ENCODE results near the gene LRRC8D. TPM values are rescaled to one million over a fixed set of nuclear protein-coding genes. Genes with fewer than 3 reads are reported as not detected.
A peak's percentile ranks its signal among the peaks of the same experiment; 100 is the strongest.

LRRC8D gene
- polyA plus RNA-seq, 2 of the 4 experiments (the other 2 are of a cell fraction): 41.8 to 76.7 TPM

DNA sequence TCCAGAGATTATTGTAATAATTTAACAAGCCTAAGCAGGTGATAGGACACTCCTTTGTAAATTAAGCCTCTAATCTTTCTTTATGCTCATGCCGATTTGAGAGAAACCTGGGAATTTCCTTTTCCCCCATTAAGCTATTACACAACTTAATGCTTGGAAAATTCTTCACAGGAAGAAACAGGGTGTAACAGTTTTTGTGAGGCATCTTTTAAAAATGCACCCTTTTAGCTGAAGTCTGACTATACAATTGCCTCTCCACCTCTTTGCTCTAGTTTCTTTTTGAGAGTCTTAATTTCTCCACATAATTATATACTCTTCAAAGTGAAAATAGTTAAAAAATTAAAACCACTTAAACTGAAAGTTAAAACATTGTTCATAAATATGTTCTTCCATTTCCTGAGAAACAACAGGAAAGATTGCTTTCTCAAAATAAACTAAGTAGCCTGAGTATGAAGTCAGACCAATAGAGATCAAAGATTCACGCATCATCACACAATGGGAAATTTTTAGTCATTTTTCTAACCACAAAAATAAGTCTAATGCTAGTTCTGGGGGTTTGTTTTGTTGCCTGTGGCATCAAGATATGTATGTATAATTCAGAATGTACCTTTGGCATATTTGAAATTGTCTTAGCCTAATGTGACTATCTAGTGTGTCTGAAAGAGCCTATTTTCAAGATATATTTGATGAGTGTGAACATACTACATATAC is 34.7 kb downstream of the LRRC8D start:
- WGBS (ENCODE audit: missing lambda C conversion rate): 48% methylated on average over 2 of the region's 2 CpGs
- Histone ChIP-seq H3K4me3 (no peak overlapping the region), H3K4me2 (peak overlapping the region; percentile 48), H3K27ac (peak overlapping the region in 1 of 2 experiments; percentile 23; a peak in 3 of 6 replicates), H3K4me1 (peaks cover 21% of the 10 kb centered on the region), H3K9me3 (no peaks in the 10 kb centered on the region)
- FAIRE-seq (no peak), DNase-seq (ENCODE audit: low read depth in 1 of 2, low spot score in 1 of 2) (no peak), ATAC-seq (no peak)
- TF ChIP-seq SREBF2 (IDR thresholded peaks at IDR 0.05) (no peak), RFX5 (IDR thresholded peaks at IDR 0.05) (no peak), CHD4 (IDR thresholded peaks at IDR 0.05; ENCODE audit: borderline replicate concordance) (no peak)
- ChIA-PET POLR2A (no interaction called here), CTCF (interaction anchor here (1.8 kb wide), 1 partner anchor 13 kb away, joined by 4 read pairs; no protein-coding TSS in a partner anchor)

DNA sequence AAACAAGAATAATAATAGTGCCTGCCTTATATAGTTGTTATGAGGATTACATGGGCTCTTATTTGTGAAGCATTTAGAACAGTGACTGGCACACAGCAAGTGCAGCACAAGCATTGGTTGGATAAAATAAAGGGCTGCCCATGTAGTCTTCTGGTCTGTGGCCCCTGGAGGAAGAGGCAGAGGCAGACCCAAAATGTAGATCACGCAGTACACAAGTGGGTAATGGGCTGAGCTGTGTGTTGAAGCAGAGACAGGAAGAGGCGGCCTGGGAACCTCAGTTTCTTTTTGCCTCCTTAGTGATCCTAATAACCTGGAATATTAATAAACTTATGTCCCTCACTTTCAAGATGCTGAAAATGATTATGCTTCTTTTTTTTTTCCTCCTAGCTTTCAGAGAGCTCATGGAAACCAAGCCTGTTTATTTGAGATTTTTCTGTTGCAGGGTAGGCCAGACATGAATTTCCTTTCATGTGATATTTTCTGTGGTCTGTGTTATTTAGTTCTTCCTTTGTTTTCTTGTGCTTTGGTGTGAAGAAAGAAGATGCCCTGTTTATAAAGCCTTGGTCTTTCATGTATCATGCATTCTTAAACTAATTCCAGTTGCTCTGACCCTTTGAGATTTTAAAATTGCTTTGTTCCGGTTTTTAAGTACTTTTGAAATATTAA is 42.5 kb downstream of the LRRC8D start:
- H3K9me3 ChIP-seq: no peaks in the 10 kb centered on the region
- H3K27ac ChIP-seq: 0 out of 6 replicates have a peak overlapping the region, but pooled peaks of 1 of the 2 experiments have one; percentile 36
- ChIA-PET CTCF (no interaction called here), POLR2A (no interaction called here)
- no peak for FAIRE-seq
- no peak for DNase-seq (ENCODE audit: low read depth in 1 of 2, low spot score in 1 of 2)
- H3K4me1 ChIP-seq: peaks cover 38% of the 10 kb centered on the region
- H3K4me2 ChIP-seq: no peak overlapping the region
- no peak for ATAC-seq
- TF ChIP-seq GATA3 (IDR thresholded peaks at IDR 0.05; ENCODE audit: borderline replicate concordance): no peak
- no peak for TF ChIP-seq TP53 (CRISPR knock-in tag; IDR thresholded peaks at IDR 0.05)
- TF ChIP-seq NR3C1 (IDR thresholded peaks at IDR 0.05): no peak
- no peak for TF ChIP-seq BHLHE40 (IDR thresholded peaks at IDR 0.05; ENCODE audit: low read depth, low read length)
- TF ChIP-seq, protein P1, sequence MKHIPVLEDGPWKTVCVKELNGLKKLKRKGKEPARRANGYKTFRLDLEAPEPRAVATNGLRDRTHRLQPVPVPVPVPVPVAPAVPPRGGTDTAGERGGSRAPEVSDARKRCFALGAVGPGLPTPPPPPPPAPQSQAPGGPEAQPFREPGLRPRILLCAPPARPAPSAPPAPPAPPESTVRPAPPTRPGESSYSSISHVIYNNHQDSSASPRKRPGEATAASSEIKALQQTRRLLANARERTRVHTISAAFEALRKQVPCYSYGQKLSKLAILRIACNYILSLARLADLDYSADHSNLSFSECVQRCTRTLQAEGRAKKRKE (CRISPR knock-in tag; IDR thresholded peaks at IDR 0.05; ENCODE audit: low read depth): no peak
- TF ChIP-seq, protein P2, sequence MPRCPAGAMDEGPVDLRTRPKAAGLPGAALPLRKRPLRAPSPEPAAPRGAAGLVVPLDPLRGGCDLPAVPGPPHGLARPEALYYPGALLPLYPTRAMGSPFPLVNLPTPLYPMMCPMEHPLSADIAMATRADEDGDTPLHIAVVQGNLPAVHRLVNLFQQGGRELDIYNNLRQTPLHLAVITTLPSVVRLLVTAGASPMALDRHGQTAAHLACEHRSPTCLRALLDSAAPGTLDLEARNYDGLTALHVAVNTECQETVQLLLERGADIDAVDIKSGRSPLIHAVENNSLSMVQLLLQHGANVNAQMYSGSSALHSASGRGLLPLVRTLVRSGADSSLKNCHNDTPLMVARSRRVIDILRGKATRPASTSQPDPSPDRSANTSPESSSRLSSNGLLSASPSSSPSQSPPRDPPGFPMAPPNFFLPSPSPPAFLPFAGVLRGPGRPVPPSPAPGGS (IDR thresholded peaks at IDR 0.05): no peak
- no peak for TF ChIP-seq RCOR1 (IDR thresholded peaks at IDR 0.05; ENCODE audit: low read depth, low read length)
- no peak for TF ChIP-seq FOXS1 (CRISPR knock-in tag; IDR thresholded peaks at IDR 0.05)
- no peak for TF ChIP-seq HEYL (CRISPR knock-in tag; IDR thresholded peaks at IDR 0.05)
- no peak for TF ChIP-seq CTCF (IDR thresholded peaks at IDR 0.05)
- no peak for TF ChIP-seq HES2 (IDR thresholded peaks at IDR 0.05)
- TF ChIP-seq MAFK (IDR thresholded peaks at IDR 0.05; ENCODE audit: partially characterized antibody): no peak
- TF ChIP-seq PBX3 (IDR thresholded peaks at IDR 0.05): no peak
- TF ChIP-seq POLR2A (IDR thresholded peaks at IDR 0.05; ENCODE audit: low read length): no peak
- TF ChIP-seq RNF2 (IDR thresholded peaks at IDR 0.05; ENCODE audit: borderline replicate concordance, low read depth): no peak
- TF ChIP-seq CHD2 (IDR thresholded peaks at IDR 0.05; ENCODE audit: low read length, partially characterized antibody): no peak
- WGBS (ENCODE audit: missing lambda C conversion rate): 91% methylated on average over 3 of the region's 3 CpGs
- H3K4me3 ChIP-seq: no peak overlapping the region
